CD4-positive, alpha-beta T cell treated with Interleukin-21 for 1 hour (primary cell): ENCODE measurements around the gene GABPA.

Experiments
- DNase-seq: peaks from one replicate; pipeline ENCODE4 v3.0.0-alpha.2; 2020

GABPA gene

GRCh38 chr21:25813917-25814316, 79.1 kb downstream of the GABPA start:
- no peak for DNase-seq

GRCh38 chr21:25818121-25818520, 83.3 kb downstream of the GABPA start:
- DNase-seq, result no peak

GRCh38 chr21:25818551-25818950, 83.8 kb downstream of the GABPA start:
- no peak for DNase-seq
